HG03521 (cell line): ENCODE measurements around the gene CAV2.

Experiments
- ATAC-seq: cut with Tn5 transposase; IDR thresholded peaks from one replicate; pipeline ENCODE4 v1.9.1; 2021; ENCODE audit warnings: mild to moderate bottlenecking, moderate library complexity; ENCODE audit not compliant: unreplicated experiment

CAV2 gene

DNA sequence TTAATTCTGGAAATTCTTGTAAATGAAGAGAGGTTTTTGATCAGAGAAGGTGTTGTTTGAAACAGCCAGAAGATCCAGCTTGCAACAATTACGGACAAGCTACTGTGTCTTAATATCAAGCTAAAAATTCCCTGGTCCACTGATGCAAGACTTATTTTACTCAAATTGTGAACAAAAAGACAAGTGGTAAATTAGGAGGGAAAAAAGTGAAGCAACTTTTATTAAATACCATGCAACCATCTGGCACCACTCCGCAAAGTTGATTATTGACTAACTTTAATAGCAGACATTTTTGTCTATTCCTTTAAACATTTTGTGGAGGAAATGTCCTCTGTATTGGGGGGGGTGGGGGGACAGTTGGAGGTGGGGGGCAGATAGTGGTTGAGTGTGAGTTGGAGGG is 5.1 kb upstream of the CAV2 start:
- ATAC-seq, result no peak

DNA sequence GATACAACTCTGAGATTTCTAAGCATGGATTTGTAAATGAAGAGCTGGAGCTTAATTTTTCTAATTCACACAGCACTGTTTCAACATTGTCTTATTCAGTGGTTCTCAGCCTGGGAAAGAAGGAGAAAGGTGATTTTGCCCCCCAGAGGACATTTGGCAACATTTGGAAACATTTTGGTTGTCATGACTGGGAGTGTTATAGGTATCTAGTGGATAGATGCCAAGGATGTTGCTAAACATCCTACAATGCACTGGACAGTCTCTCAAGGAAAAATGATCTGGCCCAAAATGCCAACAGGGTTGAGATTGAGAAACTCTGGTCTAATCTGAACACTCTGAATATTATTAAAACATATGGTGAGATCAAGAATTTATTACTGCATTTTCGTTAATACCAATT is 3.8 kb upstream of the CAV2 start:
- no peak for ATAC-seq

DNA sequence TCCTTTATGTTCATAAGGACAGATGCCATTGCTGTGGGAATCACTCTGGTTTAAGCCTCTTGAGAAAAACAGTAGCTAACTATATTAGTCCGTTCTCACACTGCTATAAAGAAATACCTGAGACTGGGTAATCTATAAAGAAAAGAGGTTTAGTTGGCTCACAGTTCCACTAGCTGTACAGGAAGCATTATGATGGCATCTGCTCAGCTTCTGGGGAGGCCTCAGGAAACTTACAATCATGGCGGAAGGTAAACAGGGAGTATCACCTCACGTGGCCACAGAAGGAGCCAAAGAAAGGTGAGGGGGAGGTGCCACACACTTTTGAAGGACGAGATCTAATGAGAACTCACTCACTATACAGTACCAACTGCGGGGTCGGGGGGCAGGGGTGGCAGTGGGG is 2.9 kb upstream of the CAV2 start:
- no peak for ATAC-seq

DNA sequence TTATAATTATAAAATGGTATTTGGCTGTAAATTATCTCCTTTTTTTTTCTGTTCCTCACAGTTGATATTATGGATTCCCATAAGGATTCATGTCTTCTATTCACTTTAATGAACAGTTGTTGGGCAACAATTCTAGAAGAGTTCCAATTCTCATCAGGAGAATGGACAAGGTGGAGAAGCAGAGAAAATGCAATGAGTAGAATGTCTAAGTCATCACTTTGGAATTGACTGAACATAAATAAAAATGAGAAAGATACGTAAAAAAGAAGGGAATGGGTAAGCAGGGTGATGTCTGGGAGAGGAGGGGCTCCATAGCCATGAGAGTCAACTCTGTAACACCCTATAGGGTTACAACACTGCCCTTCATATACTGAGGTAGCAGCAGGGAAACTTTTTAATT is 1.8 kb upstream of the CAV2 start:
- no peak for ATAC-seq

DNA sequence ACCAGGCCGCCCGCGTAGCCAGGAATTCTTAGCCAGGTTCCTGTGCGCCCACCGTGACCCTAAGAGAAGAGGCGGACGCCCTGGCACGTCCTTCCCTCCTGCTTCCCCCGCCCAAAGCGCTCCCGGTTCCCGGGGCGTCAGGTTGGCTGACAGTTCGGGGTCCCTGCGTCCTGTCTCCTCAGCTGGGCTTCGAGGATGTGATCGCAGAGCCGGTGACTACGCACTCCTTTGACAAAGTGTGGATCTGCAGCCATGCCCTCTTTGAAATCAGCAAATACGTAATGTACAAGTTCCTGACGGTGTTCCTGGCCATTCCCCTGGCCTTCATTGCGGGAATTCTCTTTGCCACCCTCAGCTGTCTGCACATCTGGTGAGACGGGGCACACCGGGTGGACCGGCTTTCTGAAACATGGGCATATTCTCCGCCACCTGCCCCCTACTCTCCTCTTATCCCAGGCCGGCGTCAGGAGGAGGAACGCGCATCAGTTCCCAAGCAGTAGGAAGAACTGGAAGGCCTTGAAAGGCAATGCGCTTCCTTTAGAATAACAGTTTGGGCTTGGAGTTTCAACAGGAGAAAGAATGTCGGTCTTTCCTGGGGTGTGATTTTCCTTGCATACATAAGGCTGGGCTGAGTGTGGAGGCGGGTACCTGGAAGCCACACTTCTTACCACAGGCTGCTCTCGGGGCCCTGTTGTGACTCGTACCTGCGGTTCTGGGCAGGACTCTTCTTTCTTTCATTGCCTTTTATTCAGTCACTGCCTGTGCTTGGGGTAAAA is 728 bp downstream of the CAV2 start:
- peak; percentile 77 for ATAC-seq

DNA sequence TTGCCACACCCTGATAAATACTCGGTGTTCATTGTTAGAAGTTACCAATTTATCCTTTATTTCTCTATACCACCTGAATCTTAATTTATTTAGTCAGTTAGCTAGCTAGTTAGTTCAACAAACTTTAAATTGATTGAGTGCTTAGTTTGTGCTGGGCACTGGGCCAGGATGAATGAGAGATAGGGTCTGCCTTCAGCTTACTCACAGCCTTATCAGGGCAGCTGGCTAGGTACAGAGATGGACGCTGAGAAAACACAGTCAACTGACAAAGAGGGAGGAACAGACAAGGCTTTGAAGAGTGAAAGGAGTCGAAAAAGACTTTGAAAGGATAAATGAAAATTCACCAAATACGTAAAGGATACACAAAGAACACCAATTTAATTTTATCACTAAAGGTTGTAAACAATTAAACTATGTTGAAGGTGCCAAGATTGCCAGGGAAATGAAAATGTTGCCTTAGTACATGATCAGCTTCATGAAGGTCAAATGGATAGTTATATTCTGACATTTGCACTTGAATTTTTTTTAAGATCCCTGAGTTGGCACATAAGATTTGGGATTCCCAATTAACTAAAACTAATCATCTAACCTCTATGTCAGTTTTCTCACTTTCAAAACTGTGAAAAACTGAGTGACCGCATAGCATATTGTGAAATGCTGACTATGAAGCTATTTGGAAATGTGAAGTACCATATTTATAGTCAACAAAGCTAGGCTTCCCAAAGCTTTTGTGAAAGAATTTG is 2.1 kb downstream of the CAV2 start:
- no peak for ATAC-seq

DNA sequence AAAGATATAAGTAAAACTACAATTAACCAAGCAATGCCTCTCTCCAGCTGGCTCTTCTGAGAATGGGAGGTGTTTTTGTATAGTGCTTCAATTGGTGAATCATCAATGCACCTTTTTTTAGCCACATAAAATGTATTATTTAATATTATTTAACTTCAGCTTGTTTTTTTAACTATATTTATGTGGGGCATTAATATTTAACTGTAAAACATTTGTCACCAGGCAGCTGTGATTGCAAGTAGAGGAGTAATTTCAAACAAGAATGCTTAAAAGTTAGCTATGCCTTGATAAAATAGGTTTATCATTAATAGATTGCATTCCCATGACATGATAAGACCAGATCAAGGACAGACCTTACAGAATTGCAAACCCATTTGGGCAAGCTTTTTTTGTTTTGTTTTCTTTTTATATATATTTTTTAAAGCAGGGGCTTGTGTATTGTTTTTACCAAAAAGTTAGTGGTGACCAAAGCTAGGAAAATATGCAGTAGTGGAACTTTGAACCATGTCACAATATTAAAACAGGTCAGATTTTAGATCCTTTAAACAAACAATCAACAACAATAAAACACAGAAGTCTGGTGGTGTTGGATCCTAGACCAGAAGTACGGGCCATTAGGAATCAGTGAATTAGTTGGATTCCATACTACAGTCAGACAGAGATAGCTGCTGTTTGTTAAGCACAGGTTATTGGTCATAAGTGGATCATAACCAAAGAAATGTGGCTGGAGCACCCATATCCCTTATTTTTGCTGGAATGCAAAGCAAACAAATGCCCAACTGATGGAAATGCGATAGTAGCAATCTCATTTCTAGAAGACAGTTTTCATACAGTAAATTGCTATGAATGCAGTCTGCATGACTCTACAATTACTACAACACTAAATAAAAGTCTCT is 2.9 kb downstream of the CAV2 start:
- no peak for ATAC-seq

DNA sequence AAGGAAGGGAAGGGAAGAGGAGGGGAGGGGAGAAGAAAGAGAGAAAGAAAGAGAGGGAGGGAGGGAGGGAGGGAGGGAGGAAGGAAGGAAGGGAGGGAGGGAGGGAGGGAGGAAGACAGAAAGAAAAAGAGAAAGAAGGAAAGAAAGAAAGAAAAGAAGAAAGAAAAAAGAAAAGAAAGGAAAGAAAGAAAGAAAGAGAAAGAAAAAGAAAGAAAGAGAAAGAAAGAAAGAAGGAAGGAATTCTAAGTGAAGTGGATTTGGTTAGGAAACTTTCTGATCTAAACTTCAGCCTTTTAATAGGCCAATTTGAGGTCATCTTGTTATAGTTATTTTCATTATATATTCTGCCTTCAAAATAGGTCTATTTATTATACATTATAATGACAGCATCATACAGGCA is 4.3 kb downstream of the CAV2 start:
- ATAC-seq, result no peak

DNA sequence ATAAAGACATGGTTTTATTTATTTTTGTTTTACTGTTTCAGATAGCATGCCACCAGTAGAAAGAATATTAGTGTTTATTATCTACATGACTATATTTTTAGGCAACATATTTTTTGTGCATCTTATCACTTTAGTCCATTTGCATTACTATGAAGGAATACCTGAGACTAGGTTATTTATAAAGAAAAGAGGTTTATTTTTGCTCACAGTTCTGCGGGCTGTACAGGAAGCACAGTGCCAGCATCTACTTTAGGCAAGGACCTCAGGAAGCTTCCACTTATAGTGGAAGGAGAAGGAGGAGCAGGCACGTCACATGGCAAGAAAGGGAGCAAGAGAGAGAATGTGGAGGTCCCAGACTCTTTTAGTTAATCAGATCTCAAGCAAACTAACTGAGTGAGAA is 5.7 kb downstream of the CAV2 start:
- no peak for ATAC-seq

DNA sequence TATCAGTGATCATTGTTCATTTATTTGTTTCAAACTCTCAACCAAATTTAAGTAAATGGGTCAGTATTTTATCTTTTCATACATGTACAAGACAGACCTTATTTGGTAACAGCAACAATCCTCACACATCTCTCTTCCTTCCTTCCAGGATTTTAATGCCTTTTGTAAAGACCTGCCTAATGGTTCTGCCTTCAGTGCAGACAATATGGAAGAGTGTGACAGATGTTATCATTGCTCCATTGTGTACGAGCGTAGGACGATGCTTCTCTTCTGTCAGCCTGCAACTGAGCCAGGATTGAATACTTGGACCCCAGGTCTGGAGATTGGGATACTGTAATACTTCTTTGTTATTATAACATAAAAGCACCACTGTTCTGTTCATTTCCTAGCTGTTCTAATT is 6.3 kb downstream of the CAV2 start:
- no peak for ATAC-seq

DNA sequence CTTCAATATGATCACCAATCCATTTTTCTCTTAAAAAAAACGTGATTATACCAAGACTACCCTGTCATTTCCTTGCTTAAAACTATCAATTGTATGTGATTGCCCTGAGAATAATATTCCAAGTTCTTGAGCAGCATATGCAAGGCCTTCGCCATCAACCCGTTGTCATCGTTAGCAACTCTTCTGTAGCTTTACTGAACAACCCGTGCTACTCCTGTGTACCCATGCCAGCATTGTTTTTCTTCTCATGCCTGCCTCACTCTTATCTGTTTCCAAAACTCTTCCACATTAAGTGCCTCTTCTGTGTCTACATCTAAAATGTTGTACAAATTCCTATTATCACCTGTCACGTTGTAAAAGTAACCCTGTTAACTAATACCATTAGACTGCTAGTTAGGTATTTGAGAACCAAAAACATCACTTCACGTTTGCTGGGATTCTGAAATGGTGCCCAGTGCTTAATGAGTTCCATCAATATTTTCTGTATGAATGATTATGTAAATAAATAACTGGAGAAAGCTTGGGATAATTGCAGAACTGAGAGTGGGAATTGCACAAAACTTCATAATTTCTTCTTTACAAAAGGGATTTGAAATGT is 10.5 kb downstream of the CAV2 start:
- no peak for ATAC-seq

DNA sequence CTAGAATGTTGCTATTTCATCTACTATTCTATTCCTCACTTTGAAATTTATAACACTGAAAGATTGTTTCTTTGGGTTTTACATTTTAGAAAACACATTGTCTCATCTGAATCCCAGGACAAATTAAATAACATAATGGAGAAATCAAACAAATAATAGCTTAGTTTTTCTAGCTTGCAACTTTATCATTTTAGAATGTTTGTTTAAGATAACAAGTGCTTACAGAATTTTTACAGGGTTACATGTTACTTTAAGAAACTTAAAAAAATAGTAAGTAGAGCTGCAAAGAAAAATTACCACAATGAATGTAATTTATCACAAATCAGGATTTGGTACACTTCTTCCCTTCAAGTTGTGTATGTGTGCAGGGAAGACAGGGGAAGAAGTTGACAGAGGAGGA is 11.3 kb downstream of the CAV2 start:
- no peak for ATAC-seq

DNA sequence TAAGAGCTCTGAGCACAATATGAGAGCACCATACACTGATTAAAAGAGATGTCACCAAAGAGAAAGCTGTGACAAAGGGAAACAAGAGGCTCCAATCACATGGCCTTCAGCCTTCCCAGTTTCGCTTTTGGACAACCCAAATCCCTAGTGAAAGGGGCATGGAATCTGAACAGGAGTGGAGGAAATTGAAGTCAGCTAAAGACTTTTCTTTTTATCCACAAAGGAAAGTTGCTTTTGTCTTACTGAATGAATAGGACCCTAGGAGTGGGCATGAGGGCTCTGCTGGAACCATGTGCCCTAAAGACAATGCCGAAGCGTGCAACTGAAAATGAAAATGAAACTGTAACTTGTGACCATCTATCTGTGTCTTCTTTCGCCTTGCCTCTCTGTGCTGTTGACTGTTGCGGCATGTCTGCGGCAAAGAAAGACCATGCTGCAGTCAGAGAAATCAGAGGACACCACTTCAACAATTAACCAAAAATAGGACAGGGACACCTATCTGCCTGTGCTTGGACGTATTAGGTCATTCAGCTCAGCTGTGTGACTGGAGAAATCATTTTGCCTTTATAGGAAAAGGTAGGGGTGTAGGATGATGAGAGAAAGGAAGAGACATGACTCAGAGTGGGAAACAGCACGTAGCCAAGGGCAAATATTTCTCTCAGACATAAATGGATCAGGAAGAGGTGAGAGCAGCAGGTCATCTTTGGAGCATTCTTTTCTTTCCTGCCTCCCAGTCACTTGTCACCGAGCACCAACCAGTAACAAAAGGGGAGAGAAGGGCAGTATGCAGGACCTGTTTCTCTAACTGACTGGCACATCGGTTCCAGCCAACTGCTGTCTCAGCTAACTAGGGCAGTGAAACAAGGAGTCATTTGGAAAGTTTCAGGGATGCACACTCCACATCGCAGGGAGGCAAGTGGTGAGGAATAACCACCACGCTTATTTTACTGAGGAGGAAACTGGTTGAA is 12.3 kb downstream of the CAV2 start:
- ATAC-seq, result peak; percentile 100

DNA sequence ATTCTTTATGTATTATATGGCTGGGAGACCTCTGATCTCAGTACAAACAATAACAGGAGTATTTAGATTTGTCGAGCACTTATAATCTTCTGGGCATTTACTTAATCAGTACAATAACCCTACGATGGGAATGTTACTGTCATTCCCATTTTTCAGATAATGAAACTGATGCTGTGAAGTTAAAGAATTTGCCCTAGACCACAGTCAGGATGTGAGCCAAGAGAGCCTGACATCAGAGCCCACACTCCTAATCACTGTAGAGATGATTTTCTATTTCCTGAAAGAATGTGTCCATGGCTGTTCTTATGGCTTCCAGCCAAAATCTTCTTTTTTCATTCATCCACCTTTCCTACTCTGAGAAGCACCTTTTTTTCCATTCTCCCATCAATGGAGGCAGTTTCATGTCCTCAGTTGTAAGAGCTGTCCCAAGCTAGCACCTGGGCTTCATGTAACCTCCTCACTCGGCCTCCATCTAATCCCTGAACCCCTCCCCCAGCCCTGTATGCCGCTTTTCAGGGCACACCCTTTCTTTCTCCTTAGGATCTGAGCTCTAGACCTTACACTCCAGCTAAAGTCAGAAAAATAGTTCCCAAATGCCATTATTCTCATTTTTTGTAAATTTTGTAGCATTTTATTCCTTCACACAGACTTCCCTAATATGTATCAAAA is 13.1 kb downstream of the CAV2 start:
- no peak for ATAC-seq

DNA sequence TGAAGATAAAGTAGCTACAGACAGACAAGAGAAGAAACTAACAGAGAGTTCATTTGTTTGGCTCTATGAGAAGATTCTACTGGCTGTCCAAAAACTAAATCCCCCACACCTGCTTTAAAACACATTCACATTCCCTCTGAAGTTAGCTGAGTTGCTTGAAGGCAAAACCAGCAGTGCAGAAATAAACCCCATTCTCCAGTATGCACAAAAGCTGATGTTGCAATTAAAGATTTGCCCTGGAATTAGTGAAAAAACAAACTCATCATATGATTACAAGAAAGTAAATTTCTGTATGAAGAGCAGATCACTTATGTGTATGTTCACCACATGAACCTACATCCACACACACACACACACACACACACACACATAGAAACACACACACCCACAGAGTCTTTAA is 16.0 kb downstream of the CAV2 start:
- no peak for ATAC-seq

DNA sequence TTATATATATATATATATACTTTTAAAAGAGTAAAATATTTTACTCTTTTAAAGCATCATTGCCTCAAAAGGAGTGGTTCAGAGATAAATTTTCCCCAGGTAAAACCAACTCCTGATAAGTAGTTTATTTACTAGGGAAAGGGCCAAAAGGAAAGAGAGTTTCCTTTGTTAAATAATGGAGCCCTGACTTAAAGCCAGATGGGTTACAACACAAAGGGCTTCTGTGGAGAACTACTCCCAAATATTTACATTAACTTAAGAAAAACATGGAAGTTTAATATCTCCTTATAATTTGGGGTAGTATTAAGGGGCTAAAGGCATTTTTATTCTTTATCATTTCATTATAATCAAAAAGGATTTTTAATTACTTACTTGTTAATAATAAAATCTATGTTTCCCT is 16.8 kb downstream of the CAV2 start:
- no peak for ATAC-seq

DNA sequence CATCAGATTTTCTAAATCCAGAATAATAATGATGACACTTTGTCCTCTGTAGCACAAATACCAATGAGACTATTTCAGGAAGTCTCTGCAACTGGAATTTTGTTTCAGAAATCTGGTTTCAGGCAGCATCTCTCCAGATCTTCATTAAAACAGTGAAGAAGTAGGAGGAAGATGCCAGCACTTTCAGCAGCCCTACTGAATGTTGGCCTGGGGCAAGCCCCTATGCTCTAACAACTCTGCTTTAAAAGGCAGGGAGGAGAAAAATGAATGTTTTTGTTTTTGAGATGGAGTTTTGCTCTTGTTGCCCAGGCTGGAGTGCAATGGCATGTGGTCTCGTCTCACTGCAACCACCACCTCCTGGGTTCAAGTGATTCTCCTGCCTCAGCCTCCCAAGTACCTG is 18.1 kb downstream of the CAV2 start:
- no peak for ATAC-seq

DNA sequence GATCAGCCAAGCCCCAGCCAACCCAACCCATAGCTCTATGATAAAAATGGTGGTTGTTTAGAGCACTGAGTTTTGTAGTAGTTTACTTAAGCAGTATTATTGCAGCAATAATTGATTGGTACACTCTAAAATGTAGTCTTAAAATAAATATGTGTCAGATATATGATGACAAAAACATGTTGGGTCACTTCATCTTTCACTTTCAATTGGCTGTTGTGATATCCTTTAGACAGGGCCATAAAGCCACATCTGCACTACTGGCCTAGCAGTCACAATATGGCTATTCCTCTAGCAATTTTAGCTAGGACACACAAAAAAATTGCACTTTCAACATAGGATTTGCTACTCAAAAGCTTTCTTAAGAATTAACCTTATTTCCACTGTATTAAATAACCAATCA is 19.4 kb downstream of the CAV2 start:
- no peak for ATAC-seq

DNA sequence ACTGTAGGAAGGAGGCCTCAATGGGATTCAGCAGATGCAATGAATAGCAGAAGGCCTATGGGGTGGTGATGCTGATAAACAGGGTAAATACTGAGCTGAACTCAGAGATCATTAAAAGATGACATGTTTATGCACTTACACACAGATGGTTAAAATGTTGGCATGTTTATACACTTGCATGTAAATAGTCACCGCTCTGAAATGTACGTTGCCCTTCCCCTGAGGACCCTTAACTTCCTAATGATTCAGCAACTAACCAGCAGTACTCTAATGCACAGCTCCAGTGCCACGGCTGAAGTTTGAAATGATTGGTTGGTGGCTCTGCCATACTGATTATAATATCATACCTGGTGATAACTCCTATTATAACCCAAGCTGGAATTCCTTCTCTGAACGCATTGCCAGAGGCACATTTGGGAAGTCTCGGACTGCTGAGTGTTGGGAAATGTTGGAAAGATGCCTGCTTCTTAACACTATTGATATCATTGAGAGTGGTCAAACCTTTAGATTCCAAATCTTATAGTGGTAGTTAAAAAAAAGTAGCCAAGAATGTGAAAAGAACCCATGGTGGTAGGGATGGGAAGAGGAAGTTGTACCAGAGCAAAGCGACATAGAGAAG is 21.6 kb downstream of the CAV2 start:
- no peak for ATAC-seq
